ENCODE data around the gene FSTL5. TPM values are rescaled to one million over a fixed set of nuclear protein-coding genes. Genes with fewer than 3 reads are reported as not detected.

Gene FSTL5
- total RNA-seq, 4 donors from 2014 or later, result 0.33 to 1.1 TPM; not detected in 2

- TF ChIP-seq CTCF (IDR thresholded peaks at IDR 0.05) (no peak), POLR2A (IDR thresholded peaks at IDR 0.05) (no peak)
- Histone ChIP-seq H3K27me3 (no peaks in the 10 kb centered on the region), H3K4me3 (replicated peaks in 1 of 3) (no peak overlapping the region), H3K4me1 (no peaks in the 10 kb centered on the region), H3K9me3 (no peaks in the 10 kb centered on the region), H3K36me3 (no peaks in the 10 kb centered on the region), H3K27ac (no peak overlapping the region)
- DNase-seq, result no peak
- intact Hi-C loops (cut with DNase I), result no loop called here
These were observed 12.4 kb downstream of the FSTL5 start for GRCh38 chr4:162151386-162151785.

GRCh38 chr4:162149644-162150043, 14.2 kb downstream of the FSTL5 start:
- H3K9me3 ChIP-seq, result no peaks in the 10 kb centered on the region
- H3K36me3 ChIP-seq, result no peaks in the 10 kb centered on the region
- WGBS, 2 donors, result 78 to 82% methylated on average over 2 of the region's 2 CpGs
- no peak for DNase-seq
- no peak overlapping the region for H3K4me3 ChIP-seq (replicated peaks in 1 of 3)
- no peak overlapping the region for H3K27ac ChIP-seq
- TF ChIP-seq POLR2A (IDR thresholded peaks at IDR 0.05) (no peak), CTCF (IDR thresholded peaks at IDR 0.05) (no peak)
- H3K4me1 ChIP-seq, result no peaks in the 10 kb centered on the region
- intact Hi-C loops (cut with DNase I), result no loop called here
- no peaks in the 10 kb centered on the region for H3K27me3 ChIP-seq

- H3K4me3 ChIP-seq (replicated peaks in 1 of 3), result no peak overlapping the region
- intact Hi-C loops (cut with DNase I), result no loop called here
- H3K4me1 ChIP-seq, result no peaks in the 10 kb centered on the region
- no peak for TF ChIP-seq CTCF (IDR thresholded peaks at IDR 0.05)
- no peak for TF ChIP-seq POLR2A (IDR thresholded peaks at IDR 0.05)
- DNase-seq, result no peak
- H3K27me3 ChIP-seq, result no peaks in the 10 kb centered on the region
- H3K36me3 ChIP-seq, result no peaks in the 10 kb centered on the region
- H3K27ac ChIP-seq, result no peak overlapping the region
- H3K9me3 ChIP-seq, result no peaks in the 10 kb centered on the region
These were observed 23.6 kb downstream of the FSTL5 start for GRCh38 chr4:162140051-162140683.

- H3K9me3 ChIP-seq, result no peaks in the 10 kb centered on the region
- intact Hi-C loops (cut with DNase I), result no loop called here
- no peak for TF ChIP-seq POLR2A (IDR thresholded peaks at IDR 0.05)
- no peak for TF ChIP-seq CTCF (IDR thresholded peaks at IDR 0.05)
- no peaks in the 10 kb centered on the region for H3K4me1 ChIP-seq
- 76 to 81% methylated on average over 2 of the region's 2 CpGs for WGBS, 2 donors
- no peak overlapping the region for H3K4me3 ChIP-seq (replicated peaks in 1 of 3)
- no peak overlapping the region for H3K27ac ChIP-seq
- no peaks in the 10 kb centered on the region for H3K36me3 ChIP-seq
- no peaks in the 10 kb centered on the region for H3K27me3 ChIP-seq
- no peak for DNase-seq
These were observed 24.4 kb downstream of the FSTL5 start for GRCh38 chr4:162139412-162139811.

GRCh38 chr4:162131256-162131655, 32.5 kb downstream of the FSTL5 start:
- Histone ChIP-seq H3K4me3 (replicated peaks in 1 of 3) (no peak overlapping the region), H3K36me3 (no peaks in the 10 kb centered on the region), H3K4me1 (no peaks in the 10 kb centered on the region), H3K9me3 (no peaks in the 10 kb centered on the region), H3K27me3 (no peaks in the 10 kb centered on the region), H3K27ac (no peak overlapping the region)
- no peak for DNase-seq
- WGBS, 2 donors, result 51 to 61% methylated on average over 2 of the region's 2 CpGs
- intact Hi-C loops (cut with DNase I), result no loop called here
- peak in 1 of 6 experiments; percentile 6 for TF ChIP-seq CTCF (IDR thresholded peaks at IDR 0.05)
- no peak for TF ChIP-seq POLR2A (IDR thresholded peaks at IDR 0.05)
